IMR-90 (cell line): ENCODE data around the gene ZFYVE28. TPM values are rescaled to one million over a fixed set of nuclear protein-coding genes. Genes with fewer than 3 reads are reported as not detected.

Experiments
- ATAC-seq: fragments of 200-7000 bp; cut with Tn5 transposase; 2 replicates; pipeline ENCODE4 v1.9.1; 2020; ENCODE audit warnings: low read depth, mild to moderate bottlenecking, moderate library complexity
- BruUV-seq: library from RNA; stranded (reverse); fragments of 400-500 nt; replicated peaks from 2 replicates; lab custom pipeline; 2021; lab: Mats Ljungman, UMichigan
- CTCF ChIA-PET: fragments of 300-600 bp; formaldehyde crosslinking; extraction: SDS; loops from one replicate; lab custom pipeline; 2021; ENCODE audit warnings: antibody characterized with exemption; lab: Yijun Ruan, JAX
- POLR2A ChIA-PET: fragments of 300-600 bp; sonication (Branson Sonifier 250); formaldehyde crosslinking; loops from one replicate; lab custom pipeline; 2022; ENCODE audit warnings: antibody characterized with exemption; ENCODE audit not compliant: unreplicated experiment; lab: Charles Lee
- DNase-seq: peaks from one replicate; pipeline ENCODE4 v3.0.0; 2013
- H2AFZ ChIP-seq: replicated peaks from 2 replicates; pipeline ENCODE3; 2013; ENCODE audit warnings: low read length, mild to moderate bottlenecking; ENCODE audit not compliant: poor library complexity
- H2AK5ac ChIP-seq: 2 replicates; pipeline ENCODE4 v1.6.1; 2013; ENCODE audit warnings: low read depth, low read length, inconsistent platforms
- H2AK9ac ChIP-seq: replicated peaks from 2 replicates; pipeline ENCODE3; 2013; ENCODE audit warnings: mild to moderate bottlenecking, low read depth, low read length, moderate library complexity; ENCODE audit not compliant: poor library complexity
- H2BK120ac ChIP-seq: 2 replicates; pipeline ENCODE4 v1.6.1; 2013; ENCODE audit warnings: low read depth, low read length, inconsistent platforms
- H2BK15ac ChIP-seq: 3 replicates; pipeline ENCODE4 v1.6.1; 2013; ENCODE audit warnings: low read depth, low read length, inconsistent platforms
- H2BK20ac ChIP-seq: 2 replicates; pipeline ENCODE4 v1.6.1; 2013; ENCODE audit warnings: low read depth, mild to moderate bottlenecking, inconsistent platforms, low read length, moderate library complexity
- H2BK5ac ChIP-seq: 2 replicates; pipeline ENCODE4 v1.6.1; 2013; ENCODE audit warnings: mild to moderate bottlenecking, low read depth, low read length, inconsistent platforms; ENCODE audit not compliant: poor library complexity, severe bottlenecking
- H3K14ac ChIP-seq: replicated peaks from 2 replicates; pipeline ENCODE4 v1.6.1; 2013; ENCODE audit warnings: low read depth, low read length, inconsistent platforms
- H3K18ac ChIP-seq: 2 replicates; pipeline ENCODE4 v1.6.1; 2013; ENCODE audit warnings: low read depth, low read length, control low read depth
- H3K23ac ChIP-seq: 2 replicates; pipeline ENCODE4 v1.6.1; 2013; ENCODE audit warnings: low read depth, low read length, inconsistent platforms
- H3K27ac ChIP-seq: 2 replicates; pipeline ENCODE4 v1.5.1; 2013; ENCODE audit warnings: mild to moderate bottlenecking, control low read depth, low read length; ENCODE audit not compliant: insufficient read depth
- H3K27me3 ChIP-seq: 2 replicates; pipeline ENCODE4 v1.6.1; 2013; ENCODE audit warnings: low read length; ENCODE audit not compliant: control insufficient read depth, insufficient read depth
- H3K36me3 ChIP-seq: 2 replicates; pipeline ENCODE4 v1.6.1; 2013; ENCODE audit warnings: low read length, mixed read lengths; ENCODE audit not compliant: control insufficient read depth, insufficient read depth
- H3K4ac ChIP-seq: 2 replicates; pipeline ENCODE4 v1.6.1; 2013; ENCODE audit warnings: low read depth, low read length, inconsistent platforms
- H3K4me1 ChIP-seq: 2 replicates; pipeline ENCODE4 v1.6.1; 2013; ENCODE audit warnings: low read length, mixed read lengths; ENCODE audit not compliant: control insufficient read depth, insufficient read depth
- H3K4me2 ChIP-seq: 2 replicates; pipeline ENCODE4 v1.6.1; 2013; ENCODE audit warnings: low read depth, mild to moderate bottlenecking, control low read depth, low read length, moderate library complexity
- H3K4me3 ChIP-seq: 2 replicates; pipeline ENCODE4 v1.5.1; 2013; ENCODE audit warnings: low read depth, mild to moderate bottlenecking, control low read depth, low read length, moderate library complexity; ENCODE audit not compliant: insufficient read depth
- H3K56ac ChIP-seq: 2 replicates; pipeline ENCODE4 v1.6.1; 2013; ENCODE audit warnings: low read length, inconsistent platforms; ENCODE audit not compliant: insufficient read depth; ENCODE audit errors: extremely low read depth
- H3K79me1 ChIP-seq, 2 experiments: 2 replicates each; pipeline ENCODE4 v1.6.1; 2013; ENCODE audit warnings: low read length in 2 of 2, inconsistent platforms in 1 of 2, low read depth in 1 of 2
- H3K9ac ChIP-seq: 2 replicates; pipeline ENCODE4 v1.6.1; 2013; ENCODE audit warnings: low read depth, low read length, control low read depth
- H3K9me1 ChIP-seq: 2 replicates; pipeline ENCODE4 v1.6.1; 2013; ENCODE audit warnings: low read length, inconsistent platforms; ENCODE audit not compliant: insufficient read depth
- H3K9me3 ChIP-seq: 2 replicates; pipeline ENCODE4 v1.6.1; 2013; ENCODE audit warnings: low read length; ENCODE audit not compliant: control insufficient read depth, insufficient read depth
- H4K20me1 ChIP-seq: 2 replicates; pipeline ENCODE4 v1.6.1; 2013; ENCODE audit warnings: low read length, inconsistent platforms; ENCODE audit not compliant: insufficient read depth
- H4K5ac ChIP-seq: 2 replicates; pipeline ENCODE4 v1.6.1; 2013; ENCODE audit warnings: mild to moderate bottlenecking, low read depth, low read length, control low read depth
- H4K8ac ChIP-seq, 2 experiments: 2 replicates each; pipeline ENCODE4 v1.6.1; 2013; ENCODE audit warnings: low read depth in 2 of 2, low read length in 2 of 2, control low read depth in 1 of 2, inconsistent platforms in 1 of 2
- H4K91ac ChIP-seq: 2 replicates; pipeline ENCODE4 v1.6.1; 2013; ENCODE audit warnings: low read depth, low read length, inconsistent platforms; ENCODE audit not compliant: insufficient read depth
- BHLHE40 ChIP-seq: fragments of 150-350 bp; IDR thresholded peaks from 2 replicates; pipeline ENCODE4 v1.6.1; 2016; ENCODE audit warnings: mild to moderate bottlenecking, low read depth, low read length
- CEBPB ChIP-seq: IDR thresholded peaks from 2 replicates; pipeline ENCODE4 v1.6.1; 2012; ENCODE audit warnings: low read depth, low read length, improper control_type of control experiment
- CHD1 ChIP-seq: IDR thresholded peaks from 2 replicates; pipeline ENCODE4 v1.6.1; 2012; ENCODE audit warnings: low read depth, low read length, improper control_type of control experiment
- FOS ChIP-seq: fragments of 150-350 bp; IDR thresholded peaks from 2 replicates; pipeline ENCODE4 v1.6.1; 2016; ENCODE audit warnings: low read depth, low read length
- MAFK ChIP-seq: IDR thresholded peaks from 2 replicates; pipeline ENCODE4 v1.6.1; 2012; ENCODE audit warnings: low read depth, low read length, improper control_type of control experiment
- MAZ ChIP-seq: IDR thresholded peaks from 2 replicates; pipeline ENCODE4 v1.6.1; 2012; ENCODE audit warnings: low read depth, mild to moderate bottlenecking, low read length, improper control_type of control experiment, moderate library complexity, borderline replicate concordance
- MXI1 ChIP-seq: IDR thresholded peaks from 2 replicates; pipeline ENCODE4 v1.6.1; 2012; ENCODE audit warnings: low read depth, mild to moderate bottlenecking, low read length, moderate library complexity, borderline replicate concordance
- NFE2L2 ChIP-seq: fragments of 150-350 bp; IDR thresholded peaks from 2 replicates; pipeline ENCODE4 v1.6.1; 2016; ENCODE audit warnings: low read depth, mild to moderate bottlenecking, low read length
- POLR2A ChIP-seq: IDR thresholded peaks from 2 replicates; pipeline ENCODE4 v1.6.1; 2012; ENCODE audit warnings: mild to moderate bottlenecking, low read depth, low read length
- RAD21 ChIP-seq: IDR thresholded peaks from 2 replicates; pipeline ENCODE4 v1.6.1; 2012; ENCODE audit warnings: low read length, improper control_type of control experiment
- RCOR1 ChIP-seq: IDR thresholded peaks from 2 replicates; pipeline ENCODE4 v1.6.1; 2012; ENCODE audit warnings: mild to moderate bottlenecking, low read length, improper control_type of control experiment; ENCODE audit not compliant: insufficient replicate concordance
- RFX5 ChIP-seq: IDR thresholded peaks from 2 replicates; pipeline ENCODE4 v1.8.0; 2012; ENCODE audit warnings: low read depth, mild to moderate bottlenecking, low read length, moderate library complexity
- SMC3 ChIP-seq: fragments of 150-350 bp; IDR thresholded peaks from 2 replicates; pipeline ENCODE4 v1.6.1; 2016; ENCODE audit warnings: low read depth, mild to moderate bottlenecking, antibody characterized with exemption, low read length, moderate library complexity
- USF2 ChIP-seq: fragments of 150-350 bp; IDR thresholded peaks from 2 replicates; pipeline ENCODE4 v1.6.1; 2017; ENCODE audit warnings: mild to moderate bottlenecking, antibody characterized with exemption, low read length, low read depth
- WGBS, 2 experiments: methylation state at CpG; one replicate each; pipeline versions ENCODE4 v1.1.5 to v1.1.7; 2013; ENCODE audit warnings: missing lambda C conversion rate in 2 of 2; ENCODE audit not compliant: insufficient read length in 1 of 2; ENCODE audit errors: extremely low coverage in 2 of 2; 5-methylcytosine and 5-hydroxymethylcytosine counted together
- dilution Hi-C: fragments of 300-500 bp; cut with HindIII; formaldehyde crosslinking; loops from one replicate; pipeline ENCODE4 v1.14.3; 2018; ENCODE audit warnings: low sequenced_read_pairs; ENCODE audit not compliant: unreplicated experiment
- in situ Hi-C: fragments of 300-500 bp; cut with MboI; formaldehyde crosslinking; loops from 3 replicates; pipeline ENCODE4 v1.14.3; 2019; ENCODE audit warnings: low sequenced_read_pairs, inconsistent platforms, mixed read lengths
- intact Hi-C: fragments of 100-400 bp; cut with micrococcal nuclease; formaldehyde crosslinking; loops from 2 replicates; pipeline ENCODE4 v1.10.0; 2022
- polyA plus RNA-seq, 3 experiments: library from polyadenylated mRNA; depleted of rRNA; stranded (reverse); fragments of >200 nt; gene quantifications; 2 replicates each; pipeline ENCODE4 v1.2.3, GENCODE V29; 2012; ENCODE audit warnings: low replicate concordance in 1 of 3
- total RNA-seq: library from RNA; depleted of rRNA; stranded (reverse); fragments of >200 nt; gene quantifications from 2 replicates; pipeline ENCODE4 v1.2.3, GENCODE V29; 2012
- TF ChIP-seq, protein P1 (sequence below): fragments of 150-350 bp; IDR thresholded peaks from 2 replicates; pipeline ENCODE4 v1.6.1; 2016; ENCODE audit warnings: low read depth, mild to moderate bottlenecking, low read length, moderate library complexity, borderline replicate concordance
- TF ChIP-seq, protein P2 (sequence below): conservative IDR thresholded peaks from 2 replicates; pipeline ENCODE4 v1.5.1; 2012; ENCODE audit warnings: mild to moderate bottlenecking, low read depth, low read length, improper control_type of control experiment

Gene ZFYVE28
- total and polyA plus RNA-seq, 2 of the 4 experiments (the other 2 are of a cell fraction): 0.36 to 1.2 TPM

- Histone ChIP-seq H3K23ac (no peak overlapping the region), H3K4me3 (no peak overlapping the region), H3K56ac (no peak overlapping the region), H2BK20ac (no peak overlapping the region), H2BK120ac (no peak overlapping the region), H3K18ac (no peak overlapping the region), H3K14ac (no peak overlapping the region), H4K5ac (no peak overlapping the region), H3K27ac (no peak overlapping the region), H2BK15ac (no peak overlapping the region), H3K9me1 (no peaks in the 10 kb centered on the region), H2AFZ (no peak overlapping the region), H3K4me1 (peaks cover 2% of the 10 kb centered on the region; the same call in 1 of the 2 replicates), H3K9ac (no peak overlapping the region), H3K4ac (no peak overlapping the region), H3K4me2 (no peak overlapping the region), H4K8ac (no peak overlapping the region), H2BK5ac (no peak overlapping the region), H2AK9ac (no peak overlapping the region), H4K91ac (no peak overlapping the region), H3K9me3 (peaks cover 10% of the 10 kb centered on the region), H3K27me3 (peaks cover 14% of the 10 kb centered on the region), H4K20me1 (no peaks in the 10 kb centered on the region), H3K79me1 (no peaks in the 10 kb centered on the region), H2AK5ac (no peak overlapping the region), H3K36me3 (no peaks in the 10 kb centered on the region)
- TF ChIP-seq POLR2A (no peak), MXI1 (no peak), CEBPB (no peak), NFE2L2 (no peak), RCOR1 (no peak), CHD1 (no peak), SMC3 (no peak), RAD21 (no peak), USF2 (no peak), RFX5 (no peak), MAFK (no peak), BHLHE40 (no peak), FOS (no peak), MAZ (no peak)
- TF ChIP-seq, protein P1, sequence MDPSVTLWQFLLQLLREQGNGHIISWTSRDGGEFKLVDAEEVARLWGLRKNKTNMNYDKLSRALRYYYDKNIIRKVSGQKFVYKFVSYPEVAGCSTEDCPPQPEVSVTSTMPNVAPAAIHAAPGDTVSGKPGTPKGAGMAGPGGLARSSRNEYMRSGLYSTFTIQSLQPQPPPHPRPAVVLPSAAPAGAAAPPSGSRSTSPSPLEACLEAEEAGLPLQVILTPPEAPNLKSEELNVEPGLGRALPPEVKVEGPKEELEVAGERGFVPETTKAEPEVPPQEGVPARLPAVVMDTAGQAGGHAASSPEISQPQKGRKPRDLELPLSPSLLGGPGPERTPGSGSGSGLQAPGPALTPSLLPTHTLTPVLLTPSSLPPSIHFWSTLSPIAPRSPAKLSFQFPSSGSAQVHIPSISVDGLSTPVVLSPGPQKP: no peak
- TF ChIP-seq, protein P2, sequence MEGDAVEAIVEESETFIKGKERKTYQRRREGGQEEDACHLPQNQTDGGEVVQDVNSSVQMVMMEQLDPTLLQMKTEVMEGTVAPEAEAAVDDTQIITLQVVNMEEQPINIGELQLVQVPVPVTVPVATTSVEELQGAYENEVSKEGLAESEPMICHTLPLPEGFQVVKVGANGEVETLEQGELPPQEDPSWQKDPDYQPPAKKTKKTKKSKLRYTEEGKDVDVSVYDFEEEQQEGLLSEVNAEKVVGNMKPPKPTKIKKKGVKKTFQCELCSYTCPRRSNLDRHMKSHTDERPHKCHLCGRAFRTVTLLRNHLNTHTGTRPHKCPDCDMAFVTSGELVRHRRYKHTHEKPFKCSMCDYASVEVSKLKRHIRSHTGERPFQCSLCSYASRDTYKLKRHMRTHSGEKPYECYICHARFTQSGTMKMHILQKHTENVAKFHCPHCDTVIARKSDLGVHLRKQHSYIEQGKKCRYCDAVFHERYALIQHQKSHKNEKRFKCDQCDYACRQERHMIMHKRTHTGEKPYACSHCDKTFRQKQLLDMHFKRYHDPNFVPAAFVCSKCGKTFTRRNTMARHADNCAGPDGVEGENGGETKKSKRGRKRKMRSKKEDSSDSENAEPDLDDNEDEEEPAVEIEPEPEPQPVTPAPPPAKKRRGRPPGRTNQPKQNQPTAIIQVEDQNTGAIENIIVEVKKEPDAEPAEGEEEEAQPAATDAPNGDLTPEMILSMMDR: no peak
- in situ Hi-C loops (no loop called here), intact Hi-C loops (no loop called here), dilution Hi-C loops (no loop called here)
- no peak; the same call in 1 of the 2 replicates for ATAC-seq
- POLR2A ChIA-PET: no interaction called here
- DNase-seq: no peak
- CTCF ChIA-PET: no interaction called here
- 88% methylated on average over 15 of the region's 28 CpGs; no CpG with 5 or more reads in 1 of the 2 experiments for WGBS, 2 experiments
- no TSS peak for BruUV-seq
Measured at GRCh38 chr4:2302387-2303119, 115.9 kb downstream of the ZFYVE28 start.
